GM18951 (cell line): ENCODE results near the gene OGFR.
"Not testable (repeated sequence)": the region's sequence is repeated elsewhere in the genome, so short reads cannot be mapped to it uniquely, and the experiment has no call there.

ENCODE experiments used
- POLR2A ChIP-seq: IDR thresholded peaks from 4 replicates; pipeline ENCODE4 v1.6.1; 2011; ENCODE audit warnings: mild to moderate bottlenecking; ENCODE audit not compliant: insufficient read length, insufficient read depth; ENCODE audit errors: extremely low read depth
- in situ Hi-C: fragments of 300-500 bp; cut with MboI; formaldehyde crosslinking; loops from one replicate; pipeline ENCODE4 v1.12.0; 2022; ENCODE audit warnings: low sequenced_read_pairs, mixed read lengths, inconsistent platforms; ENCODE audit not compliant: unreplicated experiment

The OGFR gene

DNA sequence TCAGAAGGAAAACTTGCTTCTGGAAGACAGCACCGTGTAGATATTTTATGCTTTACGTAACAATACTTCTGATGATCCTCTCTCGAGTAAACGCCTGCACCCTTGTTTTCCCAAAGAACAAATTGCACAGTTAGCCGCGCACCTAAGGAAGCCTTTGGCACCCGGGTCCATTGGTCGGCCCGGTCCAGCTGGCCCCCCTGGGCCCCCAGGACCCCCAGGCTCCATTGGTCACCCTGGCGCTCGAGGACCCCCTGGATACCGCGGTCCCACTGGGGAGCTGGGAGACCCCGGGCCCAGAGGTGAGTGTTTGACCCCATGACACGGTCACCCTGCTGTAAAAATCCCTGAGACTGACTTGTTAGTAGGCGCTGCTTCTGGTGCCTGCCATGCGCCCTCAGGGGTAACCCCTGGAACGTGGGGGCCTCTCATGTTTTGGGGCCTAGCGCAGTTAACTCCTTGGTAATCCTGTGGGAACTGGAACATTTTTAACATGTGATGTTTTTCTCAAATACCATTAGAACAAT, 32.4 kb downstream of the OGFR start:
- in situ Hi-C loops, result no loop called here

GRCh38 chr20:62837790-62838127, 33.1 kb downstream of the OGFR start:
- no peak for TF ChIP-seq POLR2A
- in situ Hi-C loops, result no loop called here

More for the DNA sequence above, 32.4 kb downstream of the OGFR start:
- TF ChIP-seq POLR2A, result no peak

DNA sequence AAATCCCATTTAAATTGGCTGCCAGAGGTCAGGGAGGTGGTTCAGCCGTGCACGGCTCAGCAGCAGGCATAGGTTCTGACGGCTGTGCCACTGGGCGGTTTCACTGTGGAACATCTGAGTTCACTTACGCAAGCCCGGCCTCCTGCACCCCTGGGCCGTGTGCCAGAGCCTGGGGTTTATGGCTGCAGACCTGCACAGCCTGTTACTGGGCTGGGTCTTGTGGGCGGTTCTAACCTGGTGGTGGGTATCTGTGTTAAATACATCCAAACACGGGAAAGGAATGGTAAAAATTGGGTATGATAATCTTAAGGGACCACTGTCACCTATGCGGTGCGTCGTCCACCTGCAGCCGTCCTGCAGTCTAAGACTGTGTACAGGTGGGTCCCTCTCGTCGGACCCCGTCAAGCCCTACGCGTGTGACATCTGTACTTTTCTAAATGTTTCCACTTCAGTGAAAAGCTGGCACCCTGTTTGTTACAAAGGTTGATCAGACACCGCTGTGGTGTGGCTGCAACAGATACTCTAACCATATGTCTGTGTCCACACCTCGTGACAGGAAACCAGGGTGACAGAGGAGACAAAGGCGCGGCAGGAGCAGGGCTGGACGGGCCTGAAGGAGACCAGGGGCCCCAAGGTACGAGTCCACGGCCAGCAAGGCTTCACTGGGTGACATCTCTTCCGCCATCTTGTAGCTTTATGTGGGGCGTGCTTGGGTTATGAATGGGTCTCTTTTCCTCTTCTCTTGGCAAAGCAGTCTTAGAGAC, 33.7 kb downstream of the OGFR start:
- no peak for TF ChIP-seq POLR2A
- in situ Hi-C loops, result no loop called here

DNA sequence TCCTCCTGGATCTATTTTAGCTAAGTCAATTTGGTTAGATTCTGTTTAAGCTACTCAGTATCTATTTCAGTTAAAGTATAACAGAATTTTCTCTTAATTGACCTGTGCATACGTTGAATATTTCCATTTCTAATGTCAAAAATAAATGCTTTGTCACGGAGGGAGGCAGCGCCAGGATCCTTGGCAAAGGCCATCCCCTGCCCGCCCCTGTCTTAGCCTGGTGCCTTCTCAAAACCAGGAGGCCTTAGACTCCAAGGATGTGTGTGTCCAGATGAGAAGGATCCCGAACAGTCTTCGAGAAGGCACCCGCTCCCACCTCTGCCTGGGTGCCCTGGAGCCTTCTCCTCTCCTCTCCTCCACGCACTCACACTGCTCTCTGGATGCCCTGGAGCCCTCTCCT, 34.6 kb downstream of the OGFR start:
- in situ Hi-C loops, result no loop called here

GRCh38 chr20:62839816-62840215, 35.2 kb downstream of the OGFR start:
- in situ Hi-C loops, result no loop called here
- no peak for TF ChIP-seq POLR2A

More for the DNA sequence above, 34.6 kb downstream of the OGFR start:
- TF ChIP-seq POLR2A, result no peak

DNA sequence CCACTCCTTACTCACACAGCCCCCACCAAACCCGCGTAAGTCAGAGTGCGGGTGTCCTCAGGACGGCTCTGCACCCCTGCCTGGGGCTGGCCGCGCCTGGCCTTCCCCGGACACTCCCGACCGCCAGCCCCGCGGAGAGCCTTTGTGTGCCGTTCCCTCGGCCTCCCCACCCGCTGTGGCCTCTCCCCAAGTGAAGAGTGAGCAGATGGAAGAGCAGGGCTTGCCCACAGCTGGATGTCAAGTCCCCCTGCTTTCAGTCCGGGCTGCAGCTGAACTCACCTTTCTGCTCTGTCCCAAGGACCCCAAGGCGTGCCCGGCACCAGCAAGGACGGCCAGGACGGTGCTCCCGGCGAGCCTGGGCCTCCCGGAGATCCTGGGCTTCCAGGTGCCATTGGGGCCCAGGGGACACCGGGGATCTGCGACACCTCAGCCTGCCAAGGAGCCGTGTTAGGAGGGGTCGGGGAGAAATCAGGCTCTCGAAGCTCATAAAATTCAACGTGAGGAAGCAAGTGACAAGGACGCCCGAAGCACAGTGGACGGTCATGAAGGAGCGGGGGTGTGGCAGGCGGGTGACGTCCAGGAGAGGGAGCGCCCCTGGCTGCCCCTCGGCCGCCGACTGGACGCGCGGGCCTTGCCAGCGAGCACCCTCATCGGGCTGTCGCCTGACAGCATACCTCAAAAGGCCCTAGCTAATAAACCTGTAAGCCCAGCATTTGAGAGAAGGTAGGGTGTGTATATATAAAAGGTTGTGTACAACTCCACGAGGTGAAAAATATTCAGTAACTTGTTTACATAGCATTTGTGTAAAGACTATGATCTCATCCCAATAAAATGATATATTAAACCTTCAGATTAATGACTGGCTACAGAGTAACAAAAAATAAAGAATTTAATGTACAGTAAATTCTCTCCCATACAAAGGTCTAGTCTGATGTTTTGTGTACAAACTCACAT, 35.9 kb downstream of the OGFR start:
- in situ Hi-C loops, result no loop called here
- TF ChIP-seq POLR2A, result no peak

DNA sequence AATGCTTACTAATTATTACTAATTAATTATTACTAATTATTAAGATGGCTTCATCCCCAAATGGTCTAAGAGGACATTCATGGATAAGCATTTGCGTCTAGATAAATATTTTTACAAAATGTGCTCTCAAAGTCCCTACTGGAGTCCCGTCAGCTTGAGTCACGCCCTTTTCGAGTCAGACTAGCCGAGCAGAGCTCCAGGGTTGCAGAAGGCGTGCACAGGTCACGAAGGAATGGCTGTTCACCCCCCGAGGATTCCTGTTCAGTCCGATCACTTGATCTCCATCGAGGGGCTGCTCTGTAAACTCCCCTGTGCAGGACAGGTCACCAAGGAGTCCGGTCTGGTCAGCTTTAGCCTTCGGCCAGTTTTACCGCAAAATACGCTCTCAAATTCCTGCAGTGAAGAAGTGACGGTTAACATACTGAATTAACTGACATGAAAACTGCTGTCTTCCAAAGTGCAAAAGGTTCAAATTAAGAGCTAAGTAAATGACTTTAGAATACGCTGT, 37.1 kb downstream of the OGFR start:
- in situ Hi-C loops, result no loop called here
- no peak for TF ChIP-seq POLR2A

- no peak for TF ChIP-seq POLR2A
Measured at GRCh38 chr20:62843656-62844055, 39.0 kb downstream of the OGFR start.

DNA sequence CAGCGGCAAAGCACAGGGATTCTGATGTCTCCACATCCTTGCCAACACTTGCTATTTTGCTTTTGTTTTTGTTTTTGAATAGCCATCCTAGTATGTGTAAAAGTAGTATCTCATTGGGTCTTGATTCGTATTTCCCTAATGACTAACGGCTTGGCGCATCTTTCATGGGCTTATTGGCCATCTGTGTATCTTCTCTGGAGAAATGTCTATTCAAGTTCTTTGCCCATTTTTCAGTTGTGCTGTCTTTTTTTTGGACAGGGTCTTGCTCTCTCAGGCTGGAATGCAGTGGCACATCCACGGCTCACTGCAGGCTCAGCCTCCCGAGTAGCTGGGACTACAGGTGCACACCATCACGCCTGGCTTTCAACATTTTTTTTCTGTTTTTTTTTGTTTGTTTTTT, 39.5 kb downstream of the OGFR start:
- no peak for TF ChIP-seq POLR2A
- in situ Hi-C loops, result no loop called here

More at GRCh38 chr20:62843656-62844055, 39.0 kb downstream of the OGFR start:
- in situ Hi-C loops, result no loop called here

GRCh38 chr20:62845416-62846160, 41.0 kb downstream of the OGFR start:
- in situ Hi-C loops, result no loop called here

GRCh38 chr20:62846166-62846890, 41.7 kb downstream of the OGFR start:
- TF ChIP-seq POLR2A, result no peak
- in situ Hi-C loops, result no loop called here

More at GRCh38 chr20:62845416-62846160, 41.0 kb downstream of the OGFR start:
- no peak for TF ChIP-seq POLR2A

- in situ Hi-C loops, result not testable (repeated sequence)
Measured at GRCh38 chr20:62848917-62849316, 44.3 kb downstream of the OGFR start.

- in situ Hi-C loops, result no loop called here
- no peak for TF ChIP-seq POLR2A
Measured at GRCh38 chr20:62849431-62849830, 44.8 kb downstream of the OGFR start.
